ENCODE data around the gene NPHP4. TPM values are rescaled to one million over a fixed set of nuclear protein-coding genes. Genes with fewer than 3 reads are reported as not detected.

Gene NPHP4
- total RNA-seq, 4 donors from 2014 or later = 6.7 to 19.9 (median 10.5) TPM

DNA sequence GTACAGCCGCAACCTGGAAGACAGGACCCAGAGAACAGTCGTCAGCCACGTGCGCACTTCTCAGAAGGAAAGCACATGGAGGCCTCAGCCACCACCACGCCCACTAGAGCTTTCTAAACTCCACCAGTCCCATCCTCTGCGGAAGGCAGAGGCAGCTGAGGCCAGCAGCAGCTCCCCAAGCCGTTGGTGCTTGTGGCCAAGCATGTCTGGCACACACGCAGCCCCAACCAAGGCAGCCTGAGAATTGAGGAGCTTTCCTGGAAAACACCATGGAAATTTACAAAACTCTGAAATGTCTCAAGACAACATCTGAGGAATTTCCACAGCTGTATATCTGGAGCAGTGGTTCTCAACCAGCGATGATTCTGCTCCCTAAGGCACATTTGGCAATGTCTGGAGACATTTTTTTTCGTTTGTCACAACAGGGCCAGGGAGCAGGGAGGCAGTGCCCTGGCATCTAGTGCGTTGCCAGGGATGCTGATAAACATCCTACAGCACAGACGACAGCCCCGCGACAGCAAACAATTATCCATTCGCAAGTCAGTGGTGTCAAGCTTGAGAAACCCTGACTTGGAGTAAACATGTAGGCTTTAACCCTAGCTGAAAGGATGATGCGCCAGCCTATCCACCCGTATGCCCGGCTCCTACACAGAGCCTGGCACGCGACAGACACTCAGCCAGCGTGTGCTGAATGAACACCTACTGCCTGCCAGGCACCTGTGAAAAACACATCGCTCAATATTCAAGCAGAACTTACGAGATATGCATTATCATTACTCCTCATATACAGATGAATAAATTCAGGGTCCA is 24.7 kb downstream of the NPHP4 start:
- intact Hi-C loops (cut with DNase I; ENCODE audit: low total_unique reads) = no loop called here

DNA sequence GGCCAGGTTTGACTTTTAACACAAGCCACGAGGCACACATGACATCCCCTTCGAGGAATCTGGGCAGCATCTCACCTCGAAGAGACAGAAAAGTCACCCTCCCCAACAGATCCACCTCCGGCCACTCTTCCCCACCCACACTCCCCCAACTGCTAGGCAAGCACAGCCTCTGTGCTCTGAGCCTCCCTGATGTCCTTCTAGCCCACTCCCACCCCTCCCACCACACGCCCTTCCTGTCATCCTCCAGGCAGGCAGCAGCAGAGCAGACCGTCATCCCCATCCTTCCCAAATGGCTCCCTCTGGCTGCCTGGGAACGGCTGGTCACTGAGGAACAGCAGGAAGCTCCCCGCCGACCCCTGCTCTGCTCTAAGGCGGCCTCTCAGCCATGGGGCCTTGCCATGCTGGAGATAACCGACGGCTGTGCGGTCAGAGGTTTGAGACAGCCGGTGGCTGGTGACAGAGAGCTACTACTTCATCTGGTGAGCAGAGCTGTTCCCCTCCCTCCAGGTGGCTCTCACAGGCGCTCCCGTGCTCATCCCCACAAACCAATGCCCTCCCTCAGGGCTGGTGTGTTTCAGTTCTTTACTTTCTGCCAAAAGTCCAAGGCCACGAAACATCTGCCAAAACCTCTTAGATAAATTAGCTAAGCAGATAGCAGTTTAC is 25.6 kb downstream of the NPHP4 start:
- TF ChIP-seq CTCF (IDR thresholded peaks at IDR 0.05) = no peak
- TF ChIP-seq POLR2A (IDR thresholded peaks at IDR 0.05) = no peak
- TF ChIP-seq POLR2AphosphoS5 (IDR thresholded peaks at IDR 0.05) = no peak
- TF ChIP-seq EP300 (IDR thresholded peaks at IDR 0.05; ENCODE audit: low read depth) = no peak
- 93 to 100% methylated on average over 2 to 17 of the region's 17 CpGs for WGBS, 2 donors (ENCODE audit: low coverage in 1 of 2)
- H3K9me3 ChIP-seq = no peaks in the 10 kb centered on the region
- no peaks in the 10 kb centered on the region for H3K36me3 ChIP-seq
- no peaks in the 10 kb centered on the region for H3K27me3 ChIP-seq
- DNase-seq = no peak
- H3K27ac ChIP-seq = no peak overlapping the region
- H3K4me3 ChIP-seq = no peak overlapping the region
- in situ Hi-C loops (cut with MboI; ENCODE audit: low pct_ligation_motif_present in 1 of 4, low pct_unique_long_range_greater_than_20kb in 1 of 4, low sequenced_read_pairs in 3 of 4) (loop anchor here in 2 of 4 donors (25.0 kb wide), 1 partner anchor 454 kb away; no protein-coding TSS in a partner anchor), intact Hi-C loops (cut with DNase I; ENCODE audit: low total_unique reads) (no loop called here)
- peaks cover 0 to 8% (median 0%) of the 10 kb centered on the region in 4 donors for H3K4me1 ChIP-seq

More for the DNA sequence above, 24.7 kb downstream of the NPHP4 start:
- Histone ChIP-seq H3K27me3 (no peaks in the 10 kb centered on the region), H3K36me3 (no peaks in the 10 kb centered on the region), H3K9me3 (no peaks in the 10 kb centered on the region), H3K4me3 (no peak overlapping the region), H3K27ac (no peak overlapping the region), H3K4me1 (peaks cover 0 to 8% (median 0%) of the 10 kb centered on the region in 4 donors)
- in situ Hi-C loops (cut with MboI; ENCODE audit: low pct_ligation_motif_present in 1 of 4, low pct_unique_long_range_greater_than_20kb in 1 of 4, low sequenced_read_pairs in 3 of 4) = loop anchor here in 2 of 4 donors (25.0 kb wide), 1 partner anchor 455 kb away; no protein-coding TSS in a partner anchor
- no peak for DNase-seq
- 91% methylated on average over 23 of the region's 23 CpGs; no CpG with 5 or more reads in 1 of the 2 donors for WGBS, 2 donors (ENCODE audit: low coverage in 1 of 2)
- TF ChIP-seq EP300 (IDR thresholded peaks at IDR 0.05; ENCODE audit: low read depth) (no peak), CTCF (IDR thresholded peaks at IDR 0.05) (no peak), POLR2A (IDR thresholded peaks at IDR 0.05) (no peak), POLR2AphosphoS5 (IDR thresholded peaks at IDR 0.05) (no peak)

DNA sequence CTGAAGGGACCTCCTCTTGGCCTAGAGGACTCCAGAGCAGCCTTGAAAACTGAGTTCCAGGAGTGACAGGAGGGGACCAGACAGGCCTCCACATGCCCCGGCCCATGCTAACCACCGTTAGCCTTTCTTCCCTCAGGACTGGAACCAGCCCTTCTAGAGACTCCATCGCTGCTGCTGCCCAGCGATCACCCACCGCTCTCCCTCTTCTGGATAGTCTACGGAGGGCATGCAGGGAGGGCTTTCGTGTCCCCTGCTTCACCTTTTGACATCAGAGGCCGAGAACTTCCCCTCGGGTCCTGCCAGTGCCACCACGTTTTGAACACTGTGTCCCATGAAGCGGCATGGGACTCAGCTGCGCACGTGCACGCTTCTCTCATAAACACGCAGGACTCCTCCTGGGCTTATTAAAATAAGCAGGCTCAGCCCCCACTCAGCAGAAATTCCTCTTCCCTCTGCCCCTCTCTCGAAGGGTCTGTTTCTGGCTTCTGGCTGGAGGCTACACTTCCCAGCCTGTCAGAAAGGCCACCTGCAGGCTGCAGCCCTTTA is 26.6 kb downstream of the NPHP4 start:
- 85 to 93% methylated on average over 5 to 12 of the region's 16 CpGs for WGBS, 2 donors (ENCODE audit: low coverage in 1 of 2)
- H3K9me3 ChIP-seq = no peaks in the 10 kb centered on the region
- TF ChIP-seq EP300 (IDR thresholded peaks at IDR 0.05; ENCODE audit: low read depth) (no peak), POLR2AphosphoS5 (IDR thresholded peaks at IDR 0.05) (no peak), CTCF (IDR thresholded peaks at IDR 0.05) (no peak), POLR2A (IDR thresholded peaks at IDR 0.05) (no peak)
- H3K4me1 ChIP-seq = peaks cover 0 to 3% (median 0%) of the 10 kb centered on the region in 4 donors
- in situ Hi-C loops (cut with MboI; ENCODE audit: low pct_ligation_motif_present in 1 of 4, low pct_unique_long_range_greater_than_20kb in 1 of 4, low sequenced_read_pairs in 3 of 4) = loop anchor here in 2 of 4 donors (25.0 kb wide), 1 partner anchor 453 kb away; no protein-coding TSS in a partner anchor
- no peak overlapping the region for H3K4me3 ChIP-seq
- no peaks in the 10 kb centered on the region for H3K27me3 ChIP-seq
- intact Hi-C loops (cut with DNase I; ENCODE audit: low total_unique reads) = no loop called here
- H3K27ac ChIP-seq = no peak overlapping the region
- H3K36me3 ChIP-seq = peaks cover 0 to 8% (median 0%) of the 10 kb centered on the region in 4 donors
- DNase-seq = no peak

Measured in transverse colon (tissue), 4 donors.